PFSK-1 (cell line): ENCODE results near the gene PARD3B.

ENCODE experiments used
- FOXP2 ChIP-seq: optimal IDR thresholded peaks from 2 replicates; pipeline ENCODE3; 2011; ENCODE audit warnings: borderline replicate concordance, control low read depth, inconsistent platforms; ENCODE audit not compliant: insufficient read depth; ENCODE audit errors: extremely low read length, extremely low read depth
- POLR2AphosphoS5 ChIP-seq: IDR thresholded peaks from 2 replicates; pipeline ENCODE4 v1.6.1; 2012; ENCODE audit warnings: low read depth, mild to moderate bottlenecking, control low read depth, low read length, moderate library complexity
- REST ChIP-seq, 2 experiments: IDR thresholded peaks; 2 replicates each; pipeline versions ENCODE4 v1.6.1 to v1.8.0; 2011 to 2012; ENCODE audit warnings: low read depth in 2 of 2, low read length in 2 of 2, control low read depth in 1 of 2, inconsistent platforms in 1 of 2, mild to moderate bottlenecking in 1 of 2, moderate library complexity in 1 of 2; ENCODE audit not compliant: insufficient read depth in 1 of 2
- SIN3A ChIP-seq: IDR thresholded peaks from 2 replicates; pipeline ENCODE4 v1.6.1; 2012; ENCODE audit warnings: mild to moderate bottlenecking, low read length, moderate library complexity, borderline replicate concordance; ENCODE audit not compliant: insufficient read depth
- TAF1 ChIP-seq: IDR thresholded peaks from 2 replicates; pipeline ENCODE4 v1.6.1; 2012; ENCODE audit warnings: low read length, control low read depth, borderline replicate concordance; ENCODE audit not compliant: insufficient read depth

PARD3B gene

GRCh38 chr2:205586626-205587025, 1041.4 kb downstream of the PARD3B start:
- no peak for TF ChIP-seq REST (IDR thresholded peaks at IDR 0.05; ENCODE audit: insufficient read depth in 1 of 2, low read depth in 2 of 2, low read length in 2 of 2)
- TF ChIP-seq FOXP2 = no peak
- TF ChIP-seq POLR2AphosphoS5 = no peak
- TF ChIP-seq SIN3A = no peak
- TF ChIP-seq TAF1 = no peak

DNA sequence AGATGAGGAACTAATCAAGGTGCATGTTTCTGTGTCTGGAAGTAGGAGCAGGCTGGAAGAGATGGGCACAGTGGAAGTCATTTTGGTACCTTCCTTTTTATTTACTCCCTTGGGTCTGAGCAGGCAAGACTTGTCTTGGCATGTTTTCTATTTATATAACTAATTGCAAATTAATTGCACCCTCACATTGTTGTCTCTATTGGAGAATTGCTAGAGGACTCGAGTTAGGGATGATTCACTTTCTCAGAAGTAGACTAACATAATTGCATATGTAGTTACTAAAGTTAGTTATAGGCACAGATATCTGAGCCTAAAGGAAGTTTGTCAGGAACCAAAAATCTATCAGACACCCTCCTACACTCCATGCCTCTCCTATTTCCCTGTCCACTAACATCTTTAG, 1044.2 kb downstream of the PARD3B start:
- TF ChIP-seq TAF1 (no peak), SIN3A (no peak), REST (IDR thresholded peaks at IDR 0.05; ENCODE audit: insufficient read depth in 1 of 2, low read depth in 2 of 2, low read length in 2 of 2) (no peak), POLR2AphosphoS5 (no peak), FOXP2 (no peak)

DNA sequence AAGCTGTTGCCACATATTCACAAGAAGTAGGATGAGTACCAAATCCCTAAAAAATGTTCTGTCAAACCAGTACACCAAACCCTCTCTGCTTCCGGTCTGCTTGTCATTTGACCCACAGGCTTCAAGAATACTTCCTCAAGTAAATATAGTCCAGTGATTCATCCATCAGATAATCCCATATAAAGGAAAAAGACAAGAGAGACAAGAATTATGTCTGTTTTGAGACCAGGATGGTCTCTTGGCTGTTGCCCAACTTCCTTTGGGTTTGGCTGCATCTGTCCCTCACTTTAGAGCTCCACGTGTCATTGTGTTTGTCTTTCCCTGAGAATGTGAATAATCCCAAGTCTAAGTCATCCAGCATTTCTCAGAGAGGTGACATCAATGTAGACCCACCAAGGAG, 1045.5 kb downstream of the PARD3B start:
- TF ChIP-seq SIN3A = no peak
- TF ChIP-seq POLR2AphosphoS5 = no peak
- TF ChIP-seq FOXP2 = no peak
- no peak for TF ChIP-seq REST (IDR thresholded peaks at IDR 0.05; ENCODE audit: insufficient read depth in 1 of 2, low read depth in 2 of 2, low read length in 2 of 2)
- no peak for TF ChIP-seq TAF1

DNA sequence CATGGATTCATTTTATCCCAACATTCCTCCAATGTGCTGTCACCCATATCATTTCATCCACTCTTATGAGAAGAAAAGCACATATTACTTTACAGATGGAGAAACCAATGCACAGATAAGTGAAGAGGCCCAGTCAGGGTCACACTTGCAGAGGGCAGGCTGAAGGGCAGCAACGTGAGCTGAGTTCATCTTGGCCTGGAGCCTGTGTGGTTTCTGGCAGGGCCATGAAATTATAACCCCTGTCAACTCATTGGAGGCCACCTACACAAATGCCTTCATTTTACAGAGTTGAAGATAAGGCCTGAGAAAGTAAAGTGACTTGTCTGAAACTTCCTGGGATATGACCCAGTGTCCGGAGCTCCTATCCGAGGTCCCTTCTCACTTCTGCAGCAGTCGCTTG, 1048.6 kb downstream of the PARD3B start:
- TF ChIP-seq REST (IDR thresholded peaks at IDR 0.05; ENCODE audit: insufficient read depth in 1 of 2, low read depth in 2 of 2, low read length in 2 of 2) (no peak), FOXP2 (no peak), TAF1 (no peak), POLR2AphosphoS5 (no peak), SIN3A (no peak)

DNA sequence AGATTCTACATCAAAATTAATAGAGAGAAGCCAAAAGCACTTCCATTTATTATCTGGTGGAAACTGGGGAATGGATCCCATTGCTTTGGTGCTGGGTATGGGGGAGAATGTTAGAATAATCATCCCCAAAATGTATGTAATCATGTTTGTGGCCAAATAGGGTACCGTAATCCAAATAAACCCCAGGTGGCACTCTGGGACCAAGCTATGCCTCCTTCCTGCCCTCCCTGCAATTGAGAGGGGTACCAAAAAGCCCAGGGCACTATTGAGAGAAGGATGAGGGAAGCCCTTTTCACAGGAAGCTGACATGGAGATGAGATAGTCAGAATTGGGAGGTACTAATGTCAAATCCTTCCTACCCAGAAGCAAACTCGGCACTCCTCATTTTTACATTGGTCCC, 1051.3 kb downstream of the PARD3B start:
- TF ChIP-seq FOXP2 = no peak
- TF ChIP-seq POLR2AphosphoS5 = no peak
- TF ChIP-seq REST (IDR thresholded peaks at IDR 0.05; ENCODE audit: insufficient read depth in 1 of 2, low read depth in 2 of 2, low read length in 2 of 2) = no peak
